HepG2 (cell line): ENCODE measurements around the gene NUDT22. TPM values are rescaled to one million over a fixed set of nuclear protein-coding genes. Genes with fewer than 3 reads are reported as not detected.

Experiments
- ASH2L ChIP-seq: fragments of 300-600, 200-600 bp; sonication (generic); IDR thresholded peaks from 2 replicates; pipeline ENCODE4 v1.7.0; 2017; ENCODE audit warnings: low read depth, mild to moderate bottlenecking, moderate library complexity, mixed read lengths, low read length; ENCODE audit not compliant: insufficient read length
- DMTF1 ChIP-seq: sonication (generic); formaldehyde crosslinking; IDR thresholded peaks from 2 replicates; pipeline ENCODE4 v1.4.0; 2020; ENCODE audit warnings: mild to moderate bottlenecking, missing genetic modification reagents
- ELF1 ChIP-seq: sonication (generic); formaldehyde crosslinking; IDR thresholded peaks from 2 replicates; pipeline ENCODE4 v1.4.0; 2020; ENCODE audit warnings: missing genetic modification reagents
- NFAT5 ChIP-seq: sonication (generic); formaldehyde crosslinking; IDR thresholded peaks from 2 replicates; pipeline ENCODE4 v1.4.0; 2020; ENCODE audit warnings: missing genetic modification reagents
- SAP130 ChIP-seq: IDR thresholded peaks from 2 replicates; pipeline ENCODE4 v1.6.1; 2016; ENCODE audit warnings: low read depth
- ZFX ChIP-seq: sonication (generic); formaldehyde crosslinking; IDR thresholded peaks from 2 replicates; pipeline ENCODE4 v1.4.0; 2020; ENCODE audit warnings: mild to moderate bottlenecking, low read depth, missing genetic modification reagents, moderate library complexity
- ZNF382 ChIP-seq: sonication (generic); formaldehyde crosslinking; IDR thresholded peaks from 2 replicates; pipeline ENCODE4 v1.5.0; 2020; ENCODE audit warnings: missing genetic modification reagents, mild to moderate bottlenecking, borderline replicate concordance
- ZNF580 ChIP-seq: IDR thresholded peaks from 2 replicates; pipeline ENCODE4 v1.6.1; 2016; ENCODE audit warnings: low read depth, borderline replicate concordance
- ZNF646 ChIP-seq: sonication (generic); formaldehyde crosslinking; IDR thresholded peaks from 2 replicates; pipeline ENCODE4 v1.9.0; 2021; ENCODE audit warnings: mild to moderate bottlenecking, missing genetic modification reagents
- polyA plus RNA-seq, 8 experiments: library from polyadenylated mRNA; depleted of rRNA in 3 of 8; stranded (reverse) in 7 of 8; unstranded in 1 of 8; fragments of >200 nt; fragmentation: Illumina TruSeq in 4 of 8; extraction: Trizol in 4 of 8; gene quantifications; 2 replicates each; pipeline versions ENCODE4 v1.2.1 to v1.2.3, GENCODE V29; 2011 to 2016; ENCODE audit warnings: low read depth in 4 of 8, missing spikeins in 1 of 8, mixed read lengths in 1 of 8; ENCODE audit not compliant: insufficient read depth in 1 of 8
- total RNA-seq, 5 experiments: library from RNA; depleted of rRNA; stranded (reverse); fragments of >200 nt; fragmentation: Illumina TruSeq; extraction: Trizol; gene quantifications; 2 replicates each; pipeline ENCODE4 v1.2.3, GENCODE V29; 2016; ENCODE audit warnings: low read depth in 1 of 5

The NUDT22 gene
- total and polyA plus RNA-seq, 2 of the 13 experiments (the other 11 are each of a cell fraction or from before 2014, with no cell fraction given): 33.5 to 39.8 TPM

- no peak; the same call in 1 of the 2 replicates for TF ChIP-seq ZNF646 (CRISPR knock-in tag)
- TF ChIP-seq ZFX (CRISPR knock-in tag): peak; percentile 91; the same call in 1 of the 2 replicates
- peak; percentile 92; the same call in 1 of the 2 replicates for TF ChIP-seq ZNF580 (CRISPR knock-in tag)
- TF ChIP-seq SAP130 (CRISPR knock-in tag): peak; percentile 95
- no peak for TF ChIP-seq NFAT5
- no peak for TF ChIP-seq DMTF1 (CRISPR knock-in tag)
- no peak for TF ChIP-seq ZNF382 (CRISPR knock-in tag)
- TF ChIP-seq ASH2L: peak; percentile 63
- peak; percentile 100 for TF ChIP-seq ELF1 (CRISPR knock-in tag)
These were observed 43.6 kb downstream of the NUDT22 start (continued) for GRCh38 chr11:64269540-64270220.
